Smooth muscle cell (in vitro differentiated cells): ENCODE data around the gene PRICKLE3. TPM values are rescaled to one million over a fixed set of nuclear protein-coding genes. Genes with fewer than 3 reads are reported as not detected.

Experiments
- DNase-seq: peaks from one replicate; lab custom pipeline; 2025; ENCODE audit not compliant: unreplicated experiment; lab: John Stamatoyannopoulos, UW
- H2AFZ ChIP-seq: fragments of 200-600 bp; sonication (generic); 2 replicates; pipeline ENCODE4 v1.6.0; 2016; ENCODE audit warnings: antibody characterized with exemption, low read depth, mild to moderate bottlenecking
- H3F3A ChIP-seq: fragments of 200-600 bp; sonication (generic); 2 replicates; pipeline ENCODE4 v1.6.0; 2017; ENCODE audit warnings: antibody characterized with exemption, low read depth
- H3K27ac ChIP-seq: fragments of 200-600 bp; sonication (generic); 2 replicates; pipeline ENCODE4 v1.5.1; 2016; ENCODE audit warnings: low read depth, mild to moderate bottlenecking
- H3K27me3 ChIP-seq: fragments of 200-600 bp; sonication (generic); 2 replicates; pipeline ENCODE4 v1.6.1; 2016; ENCODE audit warnings: low read depth, mild to moderate bottlenecking
- H3K36me3 ChIP-seq: fragments of 200-600 bp; sonication (generic); 2 replicates; pipeline ENCODE4 v1.5.1; 2016; ENCODE audit warnings: low read depth
- H3K4me1 ChIP-seq: fragments of 200-600 bp; sonication (generic); 2 replicates; pipeline ENCODE4 v1.5.1; 2016; ENCODE audit warnings: low read depth
- H3K4me2 ChIP-seq: fragments of 200-600 bp; sonication (generic); 2 replicates; pipeline ENCODE4 v1.6.0; 2016; ENCODE audit warnings: mild to moderate bottlenecking
- H3K4me3 ChIP-seq: fragments of 200-600 bp; sonication (generic); 2 replicates; pipeline ENCODE4 v1.5.1; 2016; ENCODE audit warnings: mild to moderate bottlenecking
- H3K79me2 ChIP-seq: fragments of 200-600 bp; sonication (generic); 2 replicates; pipeline ENCODE4 v1.6.0; 2016; ENCODE audit warnings: low read depth, mild to moderate bottlenecking
- H3K9ac ChIP-seq: fragments of 200-600 bp; sonication (generic); 2 replicates; pipeline ENCODE4 v1.6.0; 2016; ENCODE audit warnings: low read depth
- H3K9me3 ChIP-seq: fragments of 200-600 bp; sonication (generic); replicated peaks from 2 replicates; pipeline ENCODE4 v1.5.1; 2016; ENCODE audit warnings: low read depth
- H4K20me1 ChIP-seq: fragments of 200-600 bp; sonication (generic); 2 replicates; pipeline ENCODE4 v1.6.0; 2016; ENCODE audit warnings: low read depth
- CTCF ChIP-seq: fragments of 200-600 bp; sonication (generic); IDR thresholded peaks from 2 replicates; pipeline ENCODE4 v1.5.1; 2017; ENCODE audit warnings: borderline replicate concordance, mild to moderate bottlenecking, antibody characterized with exemption; ENCODE audit not compliant: insufficient read depth, poor library complexity, severe bottlenecking
- WGBS: methylation state at CpG from one replicate; pipeline ENCODE4 v1.1.7; 2016; ENCODE audit warnings: low lambda C conversion rate; 5-methylcytosine and 5-hydroxymethylcytosine counted together
- polyA plus RNA-seq: library from polyadenylated mRNA; unstranded; fragments of >200 nt; fragmentation: Nextera tagmentation; extraction: Ambion mirVana; gene quantifications from 2 replicates; pipeline ENCODE4 v1.2.1, GENCODE V29; 2016
- total RNA-seq: library from RNA; depleted of rRNA; stranded (reverse); fragments of >200 nt; gene quantifications from 2 replicates; pipeline ENCODE4 v1.2.3, GENCODE V29; 2014

PRICKLE3 gene
- total and polyA plus RNA-seq, 2 experiments from 2014 or later = 11.3 to 11.5 TPM

- H3K4me1 ChIP-seq = no peaks in the 10 kb centered on the region
- no peak overlapping the region for H3K9ac ChIP-seq
- H3K27me3 ChIP-seq = no peaks in the 10 kb centered on the region
- H3F3A ChIP-seq = no peaks in the 10 kb centered on the region
- WGBS = 83% methylated on average over 2 of the region's 2 CpGs
- H3K4me2 ChIP-seq = no peak overlapping the region
- H3K36me3 ChIP-seq = no peaks in the 10 kb centered on the region
- H2AFZ ChIP-seq = no peak overlapping the region
- no peak for TF ChIP-seq CTCF
- no peaks in the 10 kb centered on the region for H3K9me3 ChIP-seq
- H3K79me2 ChIP-seq = no peaks in the 10 kb centered on the region
- no peak overlapping the region for H3K4me3 ChIP-seq
- no peak overlapping the region for H3K27ac ChIP-seq
- no peak for DNase-seq
- H4K20me1 ChIP-seq = no peaks in the 10 kb centered on the region
Measured at GRCh38 chrX:49232525-49232924, 46.4 kb upstream of the PRICKLE3 start.

- H3K27ac ChIP-seq = no peak overlapping the region
- no peak overlapping the region for H3K4me3 ChIP-seq
- no peak overlapping the region for H3K4me2 ChIP-seq
- no peak for TF ChIP-seq CTCF
- H3K79me2 ChIP-seq = no peaks in the 10 kb centered on the region
- no peaks in the 10 kb centered on the region for H3K27me3 ChIP-seq
- H3K9me3 ChIP-seq = no peaks in the 10 kb centered on the region
- H3K36me3 ChIP-seq = no peaks in the 10 kb centered on the region
- no peak overlapping the region for H3K9ac ChIP-seq
- H3F3A ChIP-seq = no peaks in the 10 kb centered on the region
- H2AFZ ChIP-seq = no peak overlapping the region
- H4K20me1 ChIP-seq = no peaks in the 10 kb centered on the region
- 87% methylated on average over 10 of the region's 10 CpGs for WGBS
- no peaks in the 10 kb centered on the region for H3K4me1 ChIP-seq
- DNase-seq = no peak
Measured at GRCh38 chrX:49231333-49232000, 45.3 kb upstream of the PRICKLE3 start.

GRCh38 chrX:49230500-49231232 lies 44.5 kb upstream of the PRICKLE3 start:
- peak overlapping the region; percentile 81 for H2AFZ ChIP-seq
- H3K27me3 ChIP-seq = no peaks in the 10 kb centered on the region
- DNase-seq = no peak
- H4K20me1 ChIP-seq = no peaks in the 10 kb centered on the region
- no peaks in the 10 kb centered on the region for H3K36me3 ChIP-seq
- peak overlapping the region; percentile 39 for H3K4me3 ChIP-seq
- H3K9me3 ChIP-seq = no peaks in the 10 kb centered on the region
- peak; percentile 5 for TF ChIP-seq CTCF
- no peak overlapping the region for H3K27ac ChIP-seq
- no peak overlapping the region for H3K9ac ChIP-seq
- peak overlapping the region; percentile 77 for H3K4me2 ChIP-seq
- WGBS = 55% methylated on average over 39 of the region's 44 CpGs
- H3K79me2 ChIP-seq = no peaks in the 10 kb centered on the region
- no peaks in the 10 kb centered on the region for H3K4me1 ChIP-seq
- no peaks in the 10 kb centered on the region for H3F3A ChIP-seq

- Histone ChIP-seq H3K36me3 (no peaks in the 10 kb centered on the region), H3K4me1 (no peaks in the 10 kb centered on the region), H3K4me2 (no peak overlapping the region), H3K4me3 (no peak overlapping the region), H3K27ac (no peak overlapping the region), H3K9ac (no peak overlapping the region), H3K79me2 (no peaks in the 10 kb centered on the region), H2AFZ (no peak overlapping the region), H3F3A (no peaks in the 10 kb centered on the region), H3K27me3 (no peaks in the 10 kb centered on the region), H3K9me3 (no peaks in the 10 kb centered on the region), H4K20me1 (no peaks in the 10 kb centered on the region)
- no peak for DNase-seq
- 92% methylated on average over 17 of the region's 17 CpGs for WGBS
- no peak for TF ChIP-seq CTCF
Measured at GRCh38 chrX:49228185-49228584, 42.0 kb upstream of the PRICKLE3 start.
